CD4-positive, alpha-beta T cell treated with Interferon alpha-2 for 1 hour (primary cell): ENCODE results near the gene CBX5.
A peak's percentile ranks its signal among the peaks of the same experiment; 100 is the strongest.
"Not testable (repeated sequence)": the region's sequence is repeated elsewhere in the genome, so short reads cannot be mapped to it uniquely, and the experiment has no call there.

ENCODE experiments used
- DNase-seq, 2 donors: peaks; one replicate each; pipeline ENCODE4 v3.0.0-alpha.2; 2020 to 2022

Gene CBX5

DNA sequence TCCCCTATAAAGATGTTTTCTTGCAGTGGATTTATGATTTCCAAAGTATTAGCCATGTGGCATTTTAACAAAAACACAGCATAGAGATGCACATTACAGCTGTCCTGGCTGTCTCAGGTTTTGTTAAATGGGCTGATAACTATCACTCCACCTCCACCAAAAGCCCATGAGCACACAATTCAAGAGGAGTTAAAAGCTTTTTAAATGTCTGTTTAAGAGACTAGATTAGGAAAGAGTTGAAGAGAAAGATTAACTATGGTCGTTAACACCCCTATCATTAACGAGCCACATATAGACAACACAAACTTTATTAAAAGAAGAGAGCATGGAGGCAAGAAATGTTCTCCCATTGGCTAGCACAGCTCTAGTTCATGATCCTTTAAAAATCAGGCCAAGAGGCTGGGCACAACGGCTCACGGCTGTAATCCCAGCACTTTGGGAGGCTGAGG lies 14.5 kb downstream of the CBX5 start:
- DNase-seq, result no peak

DNA sequence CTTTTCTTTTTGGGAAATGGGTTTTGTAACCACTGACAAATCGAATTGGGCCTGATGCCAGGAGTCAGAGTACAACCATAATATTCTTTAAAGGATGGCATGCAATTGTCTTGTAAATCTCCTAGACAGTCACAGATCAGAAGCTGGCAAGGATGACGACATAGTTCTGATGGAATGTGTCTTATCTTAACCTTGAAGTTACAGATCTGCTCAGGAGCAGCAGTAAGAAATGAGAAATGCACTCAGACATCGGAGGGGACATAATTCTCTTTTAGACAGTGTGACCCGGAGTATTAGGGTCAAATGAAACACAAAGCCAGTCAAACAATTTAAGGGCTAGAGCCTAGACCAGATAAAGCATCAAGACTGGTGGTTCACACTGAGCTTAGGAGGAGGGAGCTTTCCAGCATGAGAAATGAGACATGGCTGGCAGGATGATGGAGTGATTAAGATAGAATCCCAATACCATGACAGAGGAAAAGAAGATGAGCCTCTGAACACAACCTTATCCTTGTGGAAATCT lies 17.5 kb downstream of the CBX5 start:
- DNase-seq, result no peak

DNA sequence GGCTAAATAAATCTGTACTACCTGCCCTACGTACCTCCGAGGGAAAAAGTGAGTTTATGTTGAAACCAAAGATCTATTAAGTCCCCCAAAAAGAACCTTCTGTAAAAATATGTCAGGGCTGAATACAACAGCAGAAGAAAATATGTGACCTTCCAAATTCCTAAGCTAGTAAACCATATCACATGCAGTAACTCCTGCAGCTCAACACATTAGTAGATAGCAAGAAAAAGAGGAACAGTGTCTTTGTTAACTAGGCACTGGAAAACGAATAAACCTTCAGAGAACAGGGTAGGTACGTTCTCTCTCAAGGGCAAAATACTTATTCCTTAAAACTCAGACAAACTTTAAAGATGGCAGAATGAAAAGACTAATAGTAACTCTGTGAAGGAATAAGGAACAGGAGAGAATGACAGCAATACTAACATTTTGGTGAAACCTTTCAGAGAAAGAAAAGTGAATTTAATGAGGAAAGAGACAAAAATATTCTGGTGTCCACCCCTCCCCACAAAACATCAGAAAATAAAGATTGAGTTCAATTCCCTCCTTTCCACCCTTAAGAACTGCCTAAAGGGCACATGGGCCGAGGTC lies 18.0 kb downstream of the CBX5 start:
- DNase-seq, result no peak

DNA sequence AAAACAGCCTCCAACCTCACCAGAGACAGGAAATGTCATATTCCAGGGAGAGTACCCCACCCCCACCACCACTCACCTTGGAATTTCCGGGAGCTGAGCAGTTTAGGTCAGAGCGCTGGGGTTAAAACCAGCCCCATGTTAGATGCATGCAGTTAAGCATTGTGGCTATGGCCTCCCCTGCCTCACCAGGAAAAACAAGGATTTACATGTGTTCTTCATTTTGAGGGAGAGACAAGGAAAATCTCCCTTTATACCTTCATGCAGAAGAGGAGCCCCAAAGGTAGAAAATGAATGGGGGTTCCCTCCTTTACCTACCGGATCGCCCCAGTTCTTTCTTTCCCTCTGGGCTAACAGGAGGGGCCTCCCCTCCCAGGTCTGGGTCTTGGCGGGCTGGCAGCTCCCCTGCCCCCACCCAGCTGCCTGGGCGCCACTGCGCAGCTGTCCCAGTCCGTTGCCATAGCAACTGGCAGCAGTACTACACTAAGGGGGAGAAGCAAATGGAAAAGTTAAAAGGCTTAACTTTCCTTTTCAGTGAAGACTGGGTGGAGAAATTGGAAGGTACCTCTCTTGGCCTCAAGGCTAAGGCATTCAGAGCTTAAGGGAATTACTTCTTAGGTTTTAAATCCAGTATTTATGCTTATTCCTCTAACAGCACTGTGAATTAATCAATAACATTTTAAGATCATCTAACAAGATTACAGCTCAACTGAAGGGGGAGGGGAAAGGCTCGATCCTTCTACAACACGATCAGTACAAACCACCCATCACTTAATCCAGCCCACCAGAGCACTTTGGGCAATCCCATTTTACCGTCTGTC lies 20.5 kb downstream of the CBX5 start:
- peak; percentile 46 to 64 for DNase-seq

DNA sequence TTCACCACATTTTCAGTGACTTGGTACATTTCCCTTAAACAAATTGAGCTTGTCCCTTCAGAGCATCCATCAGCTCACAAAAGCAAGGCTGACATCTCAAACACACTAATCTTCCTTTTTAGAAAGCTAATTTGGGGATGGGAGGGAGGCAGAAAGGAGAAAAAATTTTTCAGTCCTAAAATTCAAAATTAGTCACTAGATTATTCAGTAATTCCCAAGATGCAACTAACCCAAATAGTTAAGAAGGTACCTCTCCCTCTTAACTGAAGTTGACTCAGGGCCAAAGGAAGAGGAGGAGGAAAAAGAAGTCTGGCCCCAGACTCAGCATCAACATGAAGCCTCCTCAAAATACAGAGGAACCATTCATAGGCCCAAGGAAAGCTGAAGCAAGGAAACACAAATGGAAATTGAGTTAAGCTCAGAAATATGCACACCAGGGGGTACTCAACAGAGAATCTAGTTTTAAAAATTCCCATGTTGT lies 21.7 kb downstream of the CBX5 start:
- DNase-seq, result no peak

DNA sequence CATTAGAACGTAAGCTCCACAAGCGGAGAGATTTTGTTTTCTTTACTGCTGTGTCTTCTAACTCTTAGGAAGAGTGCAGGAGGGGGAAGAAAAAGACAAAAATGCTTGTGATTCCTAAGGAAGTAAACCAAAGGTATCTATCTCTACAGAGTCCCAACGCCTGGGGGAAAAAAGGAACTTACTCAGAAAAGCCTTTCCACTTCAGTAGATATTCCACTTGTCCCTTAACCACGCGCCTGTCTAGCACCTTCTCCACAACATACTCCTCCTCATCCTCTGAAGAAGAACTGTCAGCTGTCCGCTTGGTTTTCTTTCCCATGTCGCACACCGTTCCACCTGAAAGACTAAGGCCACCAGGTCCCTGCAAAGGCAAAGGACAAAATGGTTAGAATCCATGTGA lies 22.6 kb downstream of the CBX5 start:
- DNase-seq, result no peak

DNA sequence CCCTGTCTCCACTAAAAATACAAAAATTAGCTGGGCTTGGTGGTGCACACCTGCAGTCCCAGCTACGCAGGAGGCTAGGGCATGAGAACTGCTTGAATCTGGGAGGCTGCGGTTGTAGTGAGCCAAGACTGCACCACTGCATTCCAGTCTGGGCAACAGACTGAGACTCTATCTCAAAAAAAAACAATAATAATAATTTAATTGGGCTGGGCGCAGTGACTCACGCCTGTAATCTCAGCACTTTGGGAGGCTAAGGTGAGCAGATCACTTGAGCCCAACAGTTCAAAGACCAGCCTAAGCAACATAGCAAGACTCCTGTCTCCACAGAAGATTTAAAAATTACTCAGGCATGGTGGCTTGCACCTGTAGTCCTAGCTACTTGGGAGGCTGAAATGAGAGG lies 26.7 kb downstream of the CBX5 start:
- no peak for DNase-seq

DNA sequence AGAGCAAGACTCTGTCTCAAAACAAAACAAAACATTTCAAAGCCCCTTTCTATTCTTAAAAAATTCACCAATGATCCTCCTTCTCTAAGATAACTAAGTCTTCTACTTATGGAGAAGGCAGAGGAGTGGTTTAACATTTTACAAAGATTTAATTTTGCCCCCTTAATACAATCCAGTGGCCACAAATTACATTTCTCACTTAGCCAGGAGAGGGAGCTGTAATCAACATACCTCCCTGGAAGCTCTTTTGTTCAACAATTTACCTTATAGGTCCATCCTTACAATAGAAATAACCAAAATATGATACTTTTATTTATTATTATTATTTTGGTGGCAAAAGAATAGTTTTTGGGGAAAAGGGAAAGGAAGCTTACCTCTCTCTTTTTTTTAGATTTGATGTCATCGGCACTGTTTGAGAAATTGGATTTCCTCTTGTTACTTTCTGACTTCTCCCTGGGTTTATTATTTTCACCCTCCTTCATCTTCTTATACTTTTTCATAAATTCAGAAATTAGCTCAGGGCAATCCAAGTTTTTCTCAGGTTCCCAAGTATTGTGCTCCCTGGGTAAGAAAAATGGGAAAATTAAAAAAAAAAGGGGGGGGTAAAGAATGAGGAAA lies 28.1 kb downstream of the CBX5 start:
- peak; percentile 8 to 65 for DNase-seq

DNA sequence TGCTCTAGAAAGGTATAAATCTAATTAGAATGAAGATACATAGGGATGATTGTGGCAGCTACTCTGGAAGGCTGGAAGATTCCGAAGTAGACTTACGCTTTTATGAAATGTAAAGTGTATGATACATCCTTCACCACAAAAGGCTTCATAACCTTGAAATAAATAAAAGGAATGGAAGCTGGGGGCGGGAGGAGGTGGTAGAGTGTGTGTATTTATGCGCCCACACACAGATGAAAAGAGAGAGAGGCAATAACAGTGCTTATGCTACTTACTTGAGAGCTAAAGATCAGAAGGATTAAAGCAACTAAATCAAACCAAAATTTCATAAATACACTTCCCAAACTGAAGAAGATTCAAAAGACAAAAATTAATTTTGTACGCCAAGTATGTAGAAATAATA lies 30.4 kb downstream of the CBX5 start:
- DNase-seq, result no peak

DNA sequence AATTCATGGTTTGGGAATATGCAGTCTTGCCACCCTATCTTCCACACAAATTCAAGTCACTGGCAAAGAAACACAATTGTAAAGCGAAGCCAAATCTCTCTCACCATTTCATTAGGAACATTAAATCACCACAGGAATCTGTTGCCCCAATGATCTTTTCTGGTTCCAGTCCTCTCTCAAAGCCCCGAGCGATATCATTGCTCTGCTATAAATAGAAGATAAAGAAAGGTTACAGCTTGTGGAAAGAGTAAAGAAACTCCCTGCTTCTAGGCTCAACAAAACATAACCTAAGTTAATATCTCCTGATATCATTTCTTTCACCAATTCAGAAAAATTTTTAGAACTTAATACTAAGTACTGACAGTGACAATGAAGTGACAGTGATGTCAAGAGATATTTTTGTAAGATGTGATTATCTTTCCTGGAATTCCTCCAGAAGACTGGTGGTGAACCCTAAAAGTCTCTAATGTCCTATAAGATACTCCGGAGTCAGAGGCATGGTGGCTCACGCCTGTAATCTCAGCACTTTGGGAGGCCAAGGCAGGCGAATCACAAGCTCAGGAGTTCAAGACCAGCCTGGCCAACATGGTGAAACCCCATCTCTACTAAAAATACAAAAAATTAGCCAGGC lies 33.8 kb downstream of the CBX5 start:
- no peak for DNase-seq

DNA sequence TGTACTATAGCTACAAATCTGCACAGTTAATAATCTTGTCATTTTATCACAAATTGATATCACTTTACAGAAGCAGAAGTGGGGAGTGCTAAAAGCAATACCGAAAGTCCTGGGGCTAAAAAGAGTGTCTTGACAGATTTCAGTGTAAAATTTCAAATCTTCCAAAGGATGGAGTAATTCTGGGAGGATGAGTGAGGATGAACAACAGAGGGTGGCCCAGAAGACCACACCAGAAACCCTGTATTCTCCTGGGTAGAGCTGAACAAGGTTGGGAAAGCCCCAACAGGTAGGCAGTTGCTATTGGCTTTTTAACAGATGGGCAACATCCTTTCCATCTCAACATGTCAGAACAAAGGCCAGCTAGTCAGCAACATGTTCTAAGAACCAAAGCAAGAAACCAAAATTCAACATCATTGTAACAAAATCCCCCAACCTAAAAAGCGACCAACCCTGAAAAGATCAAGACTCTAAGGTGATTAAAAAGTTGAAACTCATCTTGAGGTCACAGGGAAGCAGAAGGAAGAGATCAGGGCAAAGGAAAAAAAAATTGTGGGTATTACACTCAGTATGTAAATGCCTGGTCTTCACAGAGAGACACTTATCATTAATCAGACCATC lies 38.8 kb downstream of the CBX5 start:
- no peak for DNase-seq

DNA sequence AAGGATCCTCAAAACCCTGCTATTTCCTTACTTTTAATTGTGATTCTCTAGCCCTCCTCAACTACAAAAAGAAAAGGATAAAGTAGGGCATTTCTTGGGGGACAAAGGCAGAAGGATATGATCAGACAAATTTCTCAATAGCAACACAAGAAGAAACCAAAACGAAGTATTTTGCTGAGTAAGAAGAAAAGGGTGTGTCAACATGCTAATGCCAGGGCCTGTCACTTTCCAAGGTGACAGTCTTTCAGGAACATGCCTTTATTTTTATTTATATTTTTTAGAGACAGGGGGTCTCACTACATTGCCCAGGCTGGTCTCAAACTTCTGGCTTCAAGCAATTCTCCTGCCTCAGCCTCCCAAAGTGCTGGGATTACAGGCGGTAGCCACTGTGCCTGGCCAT lies 39.8 kb downstream of the CBX5 start:
- DNase-seq, result no peak

DNA sequence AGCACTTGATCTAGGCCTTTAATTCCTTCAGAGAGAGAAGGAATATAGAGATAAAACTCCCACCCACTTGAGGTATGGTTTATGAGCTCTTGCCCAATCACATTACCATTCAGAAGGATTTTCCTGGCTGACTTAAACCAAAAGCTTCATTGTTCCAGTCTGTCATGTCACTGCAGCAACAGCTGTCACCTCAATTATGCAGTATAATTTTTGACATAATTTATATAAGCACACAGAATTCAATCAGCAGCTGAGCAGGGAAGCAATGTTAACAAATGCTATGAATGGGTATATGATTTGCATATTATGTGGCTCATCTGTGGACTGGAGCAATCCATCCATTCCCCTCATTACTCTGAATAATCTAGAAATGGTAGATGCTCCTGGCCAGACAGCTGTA lies 40.3 kb downstream of the CBX5 start:
- no peak for DNase-seq

DNA sequence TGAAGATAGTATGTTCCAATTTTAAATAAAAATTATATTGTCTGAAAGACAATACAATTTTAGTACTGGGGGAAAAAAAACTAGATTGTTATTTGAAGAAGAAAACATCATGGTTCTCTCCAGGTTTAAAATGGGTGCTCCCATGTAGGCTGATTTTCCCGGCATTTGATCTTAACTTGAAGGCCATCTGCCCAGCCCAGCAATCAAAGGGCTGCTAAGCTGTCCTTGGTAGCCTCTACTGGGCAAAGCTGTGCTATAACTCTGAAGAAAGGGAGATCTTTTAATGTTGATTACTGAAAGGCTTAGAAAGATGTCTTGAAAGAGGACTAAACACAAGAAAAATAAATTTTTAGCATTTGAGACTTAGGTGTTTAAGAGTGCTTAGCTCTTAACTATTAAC lies 41.4 kb downstream of the CBX5 start:
- no peak for DNase-seq

DNA sequence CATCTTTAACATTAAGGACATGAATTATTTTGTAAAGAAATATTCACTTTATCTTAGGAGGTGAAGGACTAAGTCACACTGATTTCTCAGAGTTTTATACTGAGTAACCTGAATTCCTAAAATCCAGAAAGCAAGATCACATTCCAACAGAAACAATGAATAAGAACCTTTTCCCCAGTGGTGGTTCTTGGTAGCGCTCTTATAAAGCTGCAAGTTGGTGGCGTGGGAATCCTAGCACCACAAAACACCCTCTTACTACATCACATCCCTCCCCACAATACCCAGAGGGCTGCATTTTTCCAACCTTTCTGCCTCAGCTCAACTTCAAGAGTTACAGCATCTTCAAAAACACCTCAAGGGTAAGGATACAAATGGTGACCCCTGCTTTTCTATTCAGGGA lies 47.1 kb downstream of the CBX5 start:
- DNase-seq, result no peak

DNA sequence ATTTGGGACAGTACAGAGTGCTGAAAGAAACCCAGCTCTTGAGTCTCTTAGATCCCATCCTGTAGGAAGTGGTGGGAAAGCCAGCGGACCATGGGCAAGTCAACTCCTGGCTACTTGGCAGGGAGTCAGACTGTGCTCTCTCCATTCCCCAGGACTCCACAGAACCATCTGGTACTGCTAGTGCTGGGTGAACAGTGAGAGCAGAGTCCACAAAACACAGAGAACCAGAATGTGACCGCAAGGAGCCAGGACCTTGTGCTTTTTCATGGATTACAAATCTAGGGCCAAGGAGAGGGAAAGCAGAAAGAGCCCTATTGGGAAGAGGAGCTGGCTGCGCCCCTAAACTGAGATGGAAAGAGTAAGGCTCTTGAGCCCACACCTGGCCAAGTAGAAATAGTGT lies 48.7 kb downstream of the CBX5 start:
- not testable (repeated sequence) for DNase-seq

DNA sequence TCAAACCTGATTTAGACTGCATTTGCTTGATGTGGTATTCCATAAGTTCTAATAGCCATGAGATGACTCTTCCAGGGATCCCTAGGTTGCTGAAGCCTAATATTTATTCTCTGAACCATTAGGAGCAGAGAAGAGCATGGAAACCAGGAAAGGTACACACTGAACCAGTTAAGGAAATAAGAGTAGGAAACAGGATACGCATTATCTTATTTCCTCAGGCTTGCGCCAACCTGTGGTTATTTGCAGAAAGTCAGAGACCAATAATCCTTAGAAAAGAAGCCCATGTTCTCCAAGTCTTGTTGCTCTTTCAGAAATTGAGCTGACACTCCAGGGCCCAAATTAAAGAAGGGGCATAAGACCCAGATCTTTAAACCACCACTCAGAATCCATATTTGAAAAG lies 49.4 kb downstream of the CBX5 start:
- no peak for DNase-seq

DNA sequence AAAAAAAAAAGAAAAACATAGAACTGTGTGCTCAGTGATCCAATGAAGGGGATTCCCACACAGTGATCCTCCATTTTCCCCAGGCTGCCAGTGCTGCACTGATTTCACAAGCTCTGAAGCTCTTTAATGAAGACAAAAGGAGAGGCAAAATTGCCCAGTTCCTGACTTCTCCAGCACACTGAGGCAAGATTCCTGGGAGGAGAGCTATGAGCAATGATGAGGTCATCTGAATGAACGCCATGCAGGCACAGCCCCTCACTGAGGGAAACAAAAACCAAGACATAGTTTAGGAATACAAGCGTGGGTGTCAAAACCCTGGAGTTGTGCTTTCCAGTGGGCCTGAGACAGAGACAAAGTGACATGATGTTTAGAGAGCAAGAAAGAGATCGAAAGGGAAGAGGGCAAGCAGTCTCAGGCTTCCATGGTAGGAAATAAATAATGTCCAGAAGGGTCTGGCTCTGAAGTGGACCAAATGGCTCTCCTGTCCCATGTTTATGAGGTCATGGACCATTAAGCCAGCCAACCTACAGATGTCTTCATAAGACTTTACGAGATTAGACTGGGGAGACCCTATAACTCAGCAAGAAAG lies 50.2 kb downstream of the CBX5 start:
- no peak for DNase-seq

DNA sequence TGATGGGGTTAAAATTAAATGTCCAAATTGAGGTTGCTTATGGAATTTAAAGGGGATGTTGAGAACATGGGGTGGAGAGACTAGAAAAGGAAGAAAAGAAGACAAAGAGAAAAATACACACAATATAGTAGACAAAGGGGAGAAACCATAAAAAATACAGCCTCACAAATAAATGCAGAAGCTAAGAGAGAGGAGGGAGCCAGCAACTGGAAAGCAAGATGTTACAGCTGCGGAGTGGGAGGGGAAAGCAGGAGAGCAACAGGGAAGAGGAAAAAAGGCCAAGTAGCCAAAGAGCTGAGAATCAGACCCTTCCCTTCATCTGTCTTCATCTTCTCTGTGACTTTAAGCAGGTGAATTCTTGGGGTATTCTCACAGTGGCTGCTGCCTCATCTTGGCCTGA lies 51.5 kb downstream of the CBX5 start:
- no peak for DNase-seq

DNA sequence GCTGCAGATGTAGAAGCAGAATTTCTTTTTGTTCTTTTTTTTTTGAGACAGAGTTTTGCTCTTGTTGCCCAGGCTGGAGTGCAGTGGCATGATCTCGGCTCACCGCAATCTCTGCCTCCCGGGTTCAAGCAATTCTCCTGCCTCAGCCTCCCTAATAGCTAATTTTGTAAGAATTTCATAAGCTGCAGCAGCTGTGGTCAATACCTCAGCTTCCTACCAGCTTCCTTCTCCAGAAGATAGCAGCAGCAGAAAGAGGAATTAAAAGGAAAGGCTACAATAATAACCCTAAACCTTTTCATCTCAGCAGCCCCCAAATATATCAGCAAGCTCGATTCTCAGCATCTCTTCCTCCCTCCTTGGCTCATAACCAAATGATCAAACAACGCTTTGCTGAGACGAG lies 52.0 kb downstream of the CBX5 start:
- DNase-seq, result not testable (repeated sequence)

DNA sequence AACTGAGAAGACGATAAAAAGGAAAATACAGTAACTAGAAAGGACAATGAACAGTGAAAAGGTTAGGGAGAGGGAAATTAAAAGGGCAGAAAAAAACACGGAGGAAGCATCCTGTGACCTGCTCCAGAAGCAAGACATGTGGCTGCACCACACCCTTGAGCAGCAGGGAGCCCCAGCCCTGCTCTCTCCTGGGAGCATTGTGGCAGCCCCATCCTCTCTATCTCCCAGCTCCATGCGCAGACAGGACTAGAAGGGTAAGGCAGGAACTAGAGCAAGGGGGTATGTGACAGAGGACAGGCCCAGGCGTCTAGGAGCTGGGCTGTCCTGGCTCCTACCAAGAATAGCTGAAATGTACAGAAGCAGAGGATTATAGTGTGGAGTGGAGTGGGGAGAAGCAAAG lies 52.5 kb downstream of the CBX5 start:
- no peak for DNase-seq

DNA sequence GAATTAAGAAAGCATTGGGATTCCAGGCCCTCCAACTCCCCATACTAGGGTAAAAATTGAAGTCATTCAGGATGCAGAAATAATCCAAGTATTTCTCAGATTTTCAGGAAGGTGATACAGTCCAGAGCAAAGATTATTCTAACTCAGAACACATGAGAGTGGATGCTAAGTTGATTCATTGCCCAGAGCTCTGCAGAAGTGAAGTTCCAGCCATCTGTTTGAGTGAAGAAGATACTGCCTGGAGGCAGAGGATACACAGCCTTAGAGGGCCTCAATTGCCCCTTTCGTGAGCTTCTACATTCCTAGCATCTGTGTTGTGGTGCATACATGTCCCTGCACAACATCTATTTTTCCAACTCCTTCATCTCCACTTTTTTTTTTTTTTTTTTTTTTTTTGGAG lies 54.3 kb downstream of the CBX5 start:
- DNase-seq, result no peak

DNA sequence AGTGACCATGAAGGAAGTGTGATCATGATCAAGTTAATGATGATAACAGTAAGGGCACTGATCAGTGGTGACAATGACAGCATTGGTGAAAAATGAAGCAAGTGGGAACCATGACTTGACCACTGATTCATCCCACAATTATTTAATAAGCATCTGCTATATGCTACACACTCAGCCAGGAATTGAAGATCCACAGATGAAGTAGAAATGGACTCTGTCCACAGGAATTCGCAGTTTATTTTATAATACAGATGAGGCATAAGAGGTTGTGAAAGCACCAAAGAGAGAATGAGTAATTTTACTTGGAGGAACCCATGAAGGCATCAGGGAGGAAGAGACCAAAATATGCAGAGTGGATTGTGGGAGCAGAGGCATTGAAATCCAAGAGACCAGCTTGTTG lies 57.3 kb downstream of the CBX5 start:
- DNase-seq, result no peak
